Spinal cord (tissue), 10 donors: Measurements from ENCODE around the gene HMG20A. TPM values are rescaled to one million over a fixed set of nuclear protein-coding genes. Genes with fewer than 3 reads are reported as not detected.

Source experiments
- DNase-seq, 6 donors: peaks; one replicate each; pipeline versions ENCODE4 v3.0.0 to v3.0.0-alpha.2; 2013 to 2015; ENCODE audit warnings: low spot score in 6 of 6, low read depth in 4 of 6
- H3K27ac ChIP-seq: one replicate; pipeline ENCODE4 v1.5.1; 2013; ENCODE audit warnings: low read depth, low read length, control low read depth
- H3K27me3 ChIP-seq: one replicate; pipeline ENCODE4 v1.6.1; 2013; ENCODE audit warnings: low read length; ENCODE audit not compliant: control insufficient read depth, insufficient read depth
- H3K36me3 ChIP-seq: one replicate; pipeline ENCODE4 v1.6.1; 2013; ENCODE audit warnings: low read length; ENCODE audit not compliant: control insufficient read depth, insufficient read depth
- H3K4me1 ChIP-seq: one replicate; pipeline ENCODE4 v1.6.1; 2013; ENCODE audit warnings: low read length; ENCODE audit not compliant: control insufficient read depth, insufficient read depth
- H3K4me3 ChIP-seq: one replicate; pipeline ENCODE4 v1.5.1; 2013; ENCODE audit warnings: low read depth, low read length, control low read depth
- H3K9me3 ChIP-seq: one replicate; pipeline ENCODE4 v1.6.1; 2013; ENCODE audit warnings: low read length; ENCODE audit not compliant: control insufficient read depth, insufficient read depth
- WGBS: methylation state at CpG from one replicate; pipeline ENCODE4 v1.1.5; 2013; ENCODE audit warnings: missing lambda C conversion rate; ENCODE audit not compliant: insufficient coverage; 5-methylcytosine and 5-hydroxymethylcytosine counted together
- polyA plus RNA-seq, 2 donors: library from polyadenylated mRNA; unstranded; fragments of 120-200 nt; gene quantifications; one replicate each; pipeline ENCODE4 v1.2.1, GENCODE V29; 2013; ENCODE audit not compliant: insufficient read length in 2 of 2
- total RNA-seq, 2 donors: library from RNA; depleted of rRNA in 1 of 2; stranded (reverse); fragments of 120-200 nt in 1 of 2; fragments of >200 nt in 1 of 2; gene quantifications; one replicate each; pipeline versions ENCODE4 v1.2.3 to v1.2.4, GENCODE V29; 2013 to 2014
- donor health status: healthy.

Gene HMG20A
- total and polyA plus RNA-seq, 4 donors = 39.6 to 49.7 (median 48.1) TPM

- peaks cover 59% of the 10 kb centered on the region for H3K4me1 ChIP-seq
- peaks cover 7% of the 10 kb centered on the region for H3K36me3 ChIP-seq
- no peak overlapping the region for H3K4me3 ChIP-seq
- WGBS = 82% methylated on average over 6 of the region's 6 CpGs
- peak overlapping the region; percentile 35 for H3K27ac ChIP-seq
- no peaks in the 10 kb centered on the region for H3K27me3 ChIP-seq
- H3K9me3 ChIP-seq = no peaks in the 10 kb centered on the region
- no peak for DNase-seq
Observed at GRCh38 chr15:77503764-77504163, 83.1 kb downstream of the HMG20A start.

GRCh38 chr15:77504306-77504705 lies 83.6 kb downstream of the HMG20A start:
- Histone ChIP-seq H3K27me3 (no peaks in the 10 kb centered on the region), H3K9me3 (no peaks in the 10 kb centered on the region), H3K36me3 (peaks cover 10% of the 10 kb centered on the region), H3K4me1 (peaks cover 61% of the 10 kb centered on the region), H3K27ac (peak overlapping the region; percentile 35), H3K4me3 (no peak overlapping the region)
- DNase-seq = peak in 2 of 6 donors; percentile 84 to 85
- 48% methylated on average over 8 of the region's 8 CpGs for WGBS

DNA sequence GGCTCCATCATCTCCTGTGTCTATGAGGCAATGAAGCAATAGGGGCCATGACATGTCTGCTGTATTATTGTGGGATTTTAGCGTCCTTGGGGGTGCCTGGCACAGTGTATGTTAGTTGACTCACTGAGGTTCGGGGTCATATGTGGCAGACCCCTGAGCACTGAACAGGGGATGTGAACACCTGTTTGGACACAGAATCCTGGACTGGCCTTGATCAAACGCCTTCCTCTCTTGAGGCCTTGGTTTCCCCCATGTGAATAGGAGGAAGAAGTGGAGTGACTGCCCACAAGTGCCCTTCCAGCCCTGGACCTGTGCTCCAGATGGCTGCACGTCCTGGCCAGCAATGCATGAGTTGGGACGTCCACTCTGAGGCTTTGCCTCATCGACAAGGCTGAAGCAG lies 84.2 kb downstream of the HMG20A start:
- WGBS = 94% methylated on average over 6 of the region's 6 CpGs
- peak overlapping the region; percentile 35 for H3K27ac ChIP-seq
- H3K4me1 ChIP-seq = peaks cover 60% of the 10 kb centered on the region
- peaks cover 11% of the 10 kb centered on the region for H3K36me3 ChIP-seq
- no peaks in the 10 kb centered on the region for H3K27me3 ChIP-seq
- DNase-seq = no peak
- no peaks in the 10 kb centered on the region for H3K9me3 ChIP-seq
- no peak overlapping the region for H3K4me3 ChIP-seq

GRCh38 chr15:77505556-77505955 lies 84.9 kb downstream of the HMG20A start:
- no peak overlapping the region for H3K4me3 ChIP-seq
- H3K36me3 ChIP-seq = peaks cover 14% of the 10 kb centered on the region
- H3K9me3 ChIP-seq = no peaks in the 10 kb centered on the region
- H3K27ac ChIP-seq = no peak overlapping the region
- WGBS = 95% methylated on average over 4 of the region's 4 CpGs
- peaks cover 67% of the 10 kb centered on the region for H3K4me1 ChIP-seq
- no peaks in the 10 kb centered on the region for H3K27me3 ChIP-seq
- DNase-seq = no peak

DNA sequence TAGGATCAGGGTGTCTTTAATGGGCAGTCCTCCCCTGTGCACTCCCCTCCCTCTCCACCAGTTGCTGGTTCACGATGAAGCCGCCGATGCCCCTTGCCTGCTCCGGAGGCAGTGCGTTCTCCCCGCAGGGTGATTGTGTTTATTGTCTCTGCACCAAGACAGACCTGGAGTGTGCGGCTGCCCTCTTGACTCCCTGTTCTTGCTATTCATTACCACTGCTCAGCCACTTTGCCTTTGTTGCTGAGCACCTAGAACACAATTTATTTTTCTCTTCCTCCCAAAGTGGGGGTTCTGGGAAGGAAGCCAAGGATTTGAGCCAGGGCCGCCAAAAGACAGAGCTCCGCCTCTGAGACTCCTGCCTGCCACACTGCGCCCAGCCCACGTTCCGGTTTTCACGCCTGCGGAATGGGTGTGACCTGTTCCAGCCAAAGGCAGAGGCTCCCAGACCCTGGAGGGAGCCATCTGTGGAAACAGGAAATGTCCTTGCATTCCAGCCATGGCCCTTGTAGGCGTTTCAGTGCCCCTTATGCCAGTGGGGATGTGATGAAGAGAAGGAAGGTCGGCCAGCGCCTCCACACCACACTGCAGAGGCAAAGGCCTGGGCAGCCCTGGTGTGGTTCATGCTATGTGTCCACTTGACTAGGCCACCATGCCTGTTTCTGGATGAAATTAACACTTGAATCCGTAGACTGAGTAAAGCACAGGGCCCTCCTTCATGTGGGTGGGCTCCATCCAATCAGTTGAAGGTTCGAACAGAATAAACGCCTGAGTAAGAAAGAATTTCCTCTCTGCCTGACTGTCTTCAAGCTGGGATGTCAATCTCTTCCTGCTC lies 85.8 kb downstream of the HMG20A start:
- Histone ChIP-seq H3K36me3 (peaks cover 14% of the 10 kb centered on the region), H3K4me1 (peaks cover 71% of the 10 kb centered on the region), H3K27ac (peak overlapping the region; percentile 93), H3K9me3 (no peaks in the 10 kb centered on the region), H3K4me3 (no peak overlapping the region), H3K27me3 (no peaks in the 10 kb centered on the region)
- WGBS = 40% methylated on average over 19 of the region's 20 CpGs
- peak in 2 of 6 donors; percentile 84 to 86 for DNase-seq

DNA sequence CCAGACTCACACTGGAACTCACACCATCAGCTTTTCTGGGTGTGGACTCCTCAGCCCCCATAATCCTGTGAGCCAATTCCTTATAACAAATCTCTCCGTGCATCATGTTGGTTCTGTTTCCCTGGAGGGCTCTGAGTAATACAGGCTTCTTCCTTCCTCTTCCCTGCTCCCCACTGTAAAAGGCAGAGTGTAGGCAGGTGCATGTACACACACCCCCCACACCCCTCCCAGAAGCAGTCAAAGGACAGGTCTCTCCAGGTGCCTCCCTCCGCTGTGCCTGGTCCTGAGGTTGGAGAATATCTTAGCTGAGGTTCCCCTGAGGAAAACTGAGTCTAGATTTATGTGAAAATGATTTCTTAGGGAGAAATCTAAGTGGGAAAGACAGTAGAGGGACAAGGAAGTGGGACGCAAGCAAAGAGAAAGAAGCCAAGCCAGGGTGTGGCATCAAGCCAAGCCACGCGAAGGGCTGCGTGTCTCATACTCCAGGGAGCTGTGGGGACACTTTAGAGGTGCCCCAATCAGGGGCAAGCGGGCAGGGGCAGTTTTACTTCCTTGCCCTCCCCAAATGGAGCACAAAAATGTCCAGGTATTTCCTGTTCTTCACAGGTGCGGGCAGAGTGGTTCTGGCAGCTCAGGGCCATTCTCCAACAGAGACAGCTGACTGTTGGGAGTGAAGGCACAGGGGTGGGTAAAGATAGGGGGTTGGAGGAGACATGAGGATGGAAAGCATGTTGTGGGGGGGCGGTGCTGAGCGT lies 86.6 kb downstream of the HMG20A start:
- peaks cover 14% of the 10 kb centered on the region for H3K36me3 ChIP-seq
- H3K4me3 ChIP-seq = no peak overlapping the region
- DNase-seq = peak in 1 of 6 donors; percentile 60
- 55% methylated on average over 5 of the region's 10 CpGs for WGBS
- no peaks in the 10 kb centered on the region for H3K9me3 ChIP-seq
- no peaks in the 10 kb centered on the region for H3K27me3 ChIP-seq
- peak overlapping the region; percentile 93 for H3K27ac ChIP-seq
- H3K4me1 ChIP-seq = peaks cover 71% of the 10 kb centered on the region

GRCh38 chr15:77507911-77508310 lies 87.2 kb downstream of the HMG20A start:
- DNase-seq = peak in 2 of 6 donors; percentile 67 to 69
- Histone ChIP-seq H3K27me3 (no peaks in the 10 kb centered on the region), H3K4me1 (peaks cover 71% of the 10 kb centered on the region), H3K9me3 (no peaks in the 10 kb centered on the region), H3K27ac (peak overlapping the region; percentile 93), H3K4me3 (no peak overlapping the region), H3K36me3 (peaks cover 14% of the 10 kb centered on the region)
- WGBS = 59% methylated on average over 4 of the region's 6 CpGs

DNA sequence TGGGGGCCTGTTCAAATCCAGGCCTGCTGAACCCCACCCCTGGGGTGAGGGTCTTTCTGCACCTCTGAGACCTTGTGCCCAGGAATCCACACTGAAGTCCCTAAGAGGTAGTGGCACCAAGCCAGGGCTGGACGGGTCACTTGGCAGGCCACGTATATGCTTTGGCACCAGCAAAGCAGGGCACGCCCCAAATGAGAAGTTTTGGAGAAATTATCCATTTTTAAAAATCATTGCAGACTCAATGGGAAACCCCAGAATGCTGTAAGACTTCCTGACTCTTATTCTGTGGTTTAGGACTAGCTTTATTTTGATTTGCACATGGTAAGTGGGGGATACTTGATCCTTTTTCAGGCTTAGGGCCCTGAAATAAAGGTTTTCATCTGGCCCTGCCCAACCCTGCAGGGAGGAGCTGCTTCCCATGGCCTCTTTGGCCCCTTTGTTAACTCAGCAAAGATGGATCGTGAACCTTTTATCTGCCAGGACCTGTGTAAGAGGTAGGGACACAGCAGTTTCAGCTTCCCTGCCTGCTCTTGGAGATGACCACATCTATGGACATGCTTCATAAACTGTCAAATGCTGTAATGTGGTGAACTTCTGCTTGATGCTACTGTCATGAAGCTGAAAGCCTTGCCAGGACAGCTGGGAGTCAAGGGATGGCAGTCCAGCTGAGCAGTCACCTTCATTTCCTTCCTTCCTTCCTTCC lies 88.0 kb downstream of the HMG20A start:
- H3K4me3 ChIP-seq = no peak overlapping the region
- peak in 1 of 6 donors; percentile 29 for DNase-seq
- H3K9me3 ChIP-seq = no peaks in the 10 kb centered on the region
- H3K4me1 ChIP-seq = peaks cover 67% of the 10 kb centered on the region
- no peaks in the 10 kb centered on the region for H3K27me3 ChIP-seq
- peak overlapping the region; percentile 93 for H3K27ac ChIP-seq
- 57% methylated on average over 1 of the region's 4 CpGs for WGBS
- peaks cover 14% of the 10 kb centered on the region for H3K36me3 ChIP-seq
